Kasumi-1 (cell line): Measurements from ENCODE around the gene WDR12.
"Not testable (repeated sequence)": the region's sequence is repeated elsewhere in the genome, so short reads cannot be mapped to it uniquely, and the experiment has no call there.

Experiments used
- DNase-seq, 2 experiments: peaks; one replicate each; lab custom pipeline; 2025; lab: John Stamatoyannopoulos, UW

Gene WDR12

GRCh38 chr2:202883987-202884675 lies 27.3 kb downstream of the WDR12 start:
- no peak for DNase-seq

- DNase-seq, result no peak
Measured at GRCh38 chr2:202881570-202881969, 29.9 kb downstream of the WDR12 start.

GRCh38 chr2:202877699-202878098 lies 33.8 kb downstream of the WDR12 start:
- DNase-seq, result no peak

- DNase-seq, result peak; percentile 70 to 81
Measured at GRCh38 chr2:202871300-202872141, 40.0 kb downstream of the WDR12 start, which contains the start of gene ICA1L. Gene ICA1L (minus strand): TSS chr2:202871766. CDS start chr2:202829009, 42,757 bp downstream.

- peak; percentile 71 to 88 for DNase-seq
Measured at GRCh38 chr2:202870431-202871299, 40.8 kb downstream of the WDR12 start.

- no peak for DNase-seq
Measured at GRCh38 chr2:202861987-202862386, 49.5 kb downstream of the WDR12 start.

GRCh38 chr2:202858601-202859000 lies 52.9 kb downstream of the WDR12 start:
- no peak for DNase-seq

- not testable (repeated sequence) for DNase-seq
Measured at GRCh38 chr2:202849343-202849742, 62.1 kb downstream of the WDR12 start.

- peak; percentile 24 to 46 for DNase-seq
Measured at GRCh38 chr2:202848813-202849212, 62.7 kb downstream of the WDR12 start.

GRCh38 chr2:202847693-202848524 lies 63.6 kb downstream of the WDR12 start:
- no peak for DNase-seq

GRCh38 chr2:202844656-202845055 lies 66.8 kb downstream of the WDR12 start:
- no peak for DNase-seq

GRCh38 chr2:202842690-202843089 lies 68.8 kb downstream of the WDR12 start:
- DNase-seq, result no peak

GRCh38 chr2:202841090-202841867 lies 70.2 kb downstream of the WDR12 start:
- no peak for DNase-seq

- DNase-seq, result peak; percentile 91 to 92
Measured at GRCh38 chr2:202831242-202832220, 79.9 kb downstream of the WDR12 start.

GRCh38 chr2:202824901-202825300 lies 86.6 kb downstream of the WDR12 start:
- DNase-seq, result no peak
